ENCODE measurements around the gene NCKAP5.

The NCKAP5 gene

DNA sequence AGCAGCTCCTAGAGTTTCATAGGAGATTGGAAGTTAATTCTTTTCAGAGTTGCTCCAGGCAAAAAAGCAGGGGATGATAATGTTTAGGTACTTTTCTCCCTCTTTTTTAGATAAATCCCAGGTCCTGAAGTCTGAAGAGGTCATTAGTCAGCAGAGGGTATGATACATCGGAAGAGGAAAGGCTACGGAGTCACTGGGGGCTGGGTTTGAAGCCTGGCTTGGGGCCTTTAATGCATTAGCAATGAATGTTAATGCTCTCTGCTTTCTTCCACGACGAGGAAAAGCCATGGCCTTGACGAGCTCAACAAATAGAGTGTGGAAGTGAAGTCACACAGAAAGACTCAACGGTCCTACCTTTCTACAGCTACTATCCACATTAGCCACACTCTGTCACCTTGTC, 235.1 kb downstream of the NCKAP5 start:
- peak; percentile 10 for DNase-seq (ENCODE audit: low spot score)

DNA sequence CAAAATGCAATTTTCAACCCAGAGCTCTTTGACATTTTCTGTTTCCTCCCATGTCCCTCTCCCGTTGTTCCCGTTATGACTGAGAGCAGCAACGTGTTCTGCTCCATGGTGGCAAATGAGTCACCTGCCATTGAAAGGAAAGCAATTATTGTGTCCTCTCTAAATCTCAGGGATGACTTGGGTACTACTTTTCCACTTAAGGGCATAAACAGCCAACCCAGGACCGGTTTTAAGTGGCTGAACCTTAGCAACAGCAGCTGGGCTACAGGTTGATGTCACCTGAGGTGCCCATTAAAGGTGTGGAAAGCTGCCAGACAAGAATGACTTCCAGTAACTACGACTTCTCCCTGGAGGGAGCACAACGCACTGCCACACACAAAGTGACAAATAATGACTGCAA, 236.8 kb downstream of the NCKAP5 start:
- no peak for DNase-seq (ENCODE audit: low spot score)

DNA sequence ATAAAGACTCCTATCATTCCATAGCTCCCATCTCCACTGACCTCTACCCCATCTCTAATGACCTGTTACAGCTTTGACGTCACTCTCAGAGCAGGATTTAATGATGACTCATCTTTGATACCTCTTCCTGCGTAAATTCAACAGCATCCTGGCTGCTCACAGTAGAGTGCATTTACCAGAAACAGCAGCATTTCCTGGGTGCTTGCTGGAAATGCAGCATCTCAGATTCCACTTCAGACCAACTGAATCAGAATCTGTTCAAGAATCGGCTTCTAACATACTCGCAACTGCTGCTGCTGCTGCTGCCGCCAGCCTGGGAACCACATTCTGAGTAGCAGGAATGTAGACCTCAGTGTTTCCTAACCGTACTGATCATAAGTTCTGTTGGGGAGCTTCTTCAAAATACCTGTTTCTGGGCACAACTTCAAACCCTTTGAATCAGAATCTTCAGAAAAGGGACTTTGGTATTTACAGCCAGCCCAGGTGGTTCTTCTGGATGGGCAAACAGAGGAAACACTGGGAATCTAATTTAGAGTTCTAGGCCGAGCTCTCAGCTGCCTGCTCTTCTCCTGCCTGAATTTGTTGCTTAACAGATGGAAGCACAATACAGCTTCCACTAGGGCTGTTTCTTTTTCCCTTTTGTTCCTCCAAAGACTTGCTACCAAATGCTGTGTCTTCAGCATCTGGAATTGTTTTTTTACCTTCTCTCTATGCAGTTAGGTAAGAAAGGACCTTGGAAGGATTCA, 241.4 kb downstream of the NCKAP5 start:
- peak; percentile 13 for DNase-seq (ENCODE audit: low spot score)

DNA sequence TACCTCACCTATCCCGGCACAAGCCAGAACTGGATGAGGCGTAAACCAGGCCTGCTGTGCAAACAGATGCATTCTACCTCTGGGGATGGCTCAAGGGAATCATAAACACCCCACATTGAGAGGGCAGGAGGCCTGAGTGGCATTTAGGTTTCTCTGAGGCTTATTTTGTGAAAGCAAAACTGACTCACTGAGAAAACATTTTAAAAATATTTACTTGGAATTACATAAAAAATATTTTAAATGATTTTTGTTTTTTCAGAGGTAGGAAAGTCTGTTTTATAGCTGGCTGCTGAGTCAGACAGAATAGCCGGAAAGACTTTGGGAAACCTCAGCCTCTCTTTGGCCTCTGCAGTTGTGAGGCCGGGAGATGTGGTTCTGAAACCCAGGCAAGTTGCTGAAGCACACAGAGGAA, 244.1 kb downstream of the NCKAP5 start:
- DNase-seq (ENCODE audit: low spot score) = peak; percentile 86

DNA sequence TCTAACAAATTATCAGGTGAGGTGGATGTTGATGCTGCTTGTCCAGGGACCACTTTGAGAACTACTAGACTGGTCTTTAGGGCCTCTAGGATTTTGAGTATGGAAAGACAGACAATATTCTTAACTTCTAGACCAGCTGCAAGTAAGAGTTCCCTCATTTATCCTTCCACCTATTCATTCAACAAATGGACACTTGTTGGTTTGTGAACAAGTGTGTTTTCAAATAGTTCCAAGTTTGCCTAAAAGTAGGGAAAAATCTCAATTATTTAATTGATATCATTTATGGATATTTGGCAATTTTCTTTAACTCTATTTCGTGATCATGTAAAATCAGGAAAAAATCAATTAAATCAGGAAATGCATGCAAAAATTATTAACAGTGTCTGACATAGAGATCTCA, 245.4 kb downstream of the NCKAP5 start:
- no peak for DNase-seq (ENCODE audit: low spot score)

DNA sequence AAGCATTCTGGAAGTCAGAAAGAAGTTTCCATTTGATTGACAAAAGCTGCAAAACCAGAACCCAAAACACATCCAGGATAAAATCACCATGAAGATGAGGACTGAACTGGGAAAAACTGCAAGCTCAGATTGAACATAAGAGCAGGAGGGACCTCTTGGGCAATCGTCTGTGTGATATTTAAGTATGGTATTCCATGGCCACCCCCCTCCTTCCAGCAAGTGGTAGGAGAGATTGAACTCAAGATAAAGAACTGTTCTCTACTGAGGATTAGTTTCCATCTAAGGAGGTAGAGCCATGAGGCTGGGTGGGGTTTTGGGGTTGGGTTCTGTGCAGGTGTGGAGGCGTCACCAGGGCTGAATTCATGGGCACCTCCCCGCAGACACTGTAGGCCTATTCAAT, 251.1 kb downstream of the NCKAP5 start:
- DNase-seq (ENCODE audit: low spot score) = no peak

DNA sequence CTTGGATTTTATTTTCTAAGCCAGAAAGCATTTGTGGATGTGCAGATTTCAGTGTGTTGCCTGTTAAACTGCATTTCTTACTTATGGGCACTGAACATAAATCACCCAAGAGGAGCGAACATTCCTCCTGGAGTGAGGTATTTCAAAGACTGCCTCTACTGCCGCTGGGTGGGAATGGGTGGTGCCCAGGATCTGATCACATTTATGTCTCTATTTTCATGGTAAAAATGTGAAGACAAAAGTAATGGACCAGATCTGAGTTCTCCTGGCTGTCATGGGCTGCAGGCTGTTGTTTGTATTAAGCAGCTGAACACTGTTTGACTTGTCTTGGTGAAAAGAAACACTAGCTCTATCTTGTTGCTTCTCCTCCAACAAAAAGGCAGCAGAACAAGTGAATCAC, 251.7 kb downstream of the NCKAP5 start:
- no peak for DNase-seq (ENCODE audit: low spot score)

DNA sequence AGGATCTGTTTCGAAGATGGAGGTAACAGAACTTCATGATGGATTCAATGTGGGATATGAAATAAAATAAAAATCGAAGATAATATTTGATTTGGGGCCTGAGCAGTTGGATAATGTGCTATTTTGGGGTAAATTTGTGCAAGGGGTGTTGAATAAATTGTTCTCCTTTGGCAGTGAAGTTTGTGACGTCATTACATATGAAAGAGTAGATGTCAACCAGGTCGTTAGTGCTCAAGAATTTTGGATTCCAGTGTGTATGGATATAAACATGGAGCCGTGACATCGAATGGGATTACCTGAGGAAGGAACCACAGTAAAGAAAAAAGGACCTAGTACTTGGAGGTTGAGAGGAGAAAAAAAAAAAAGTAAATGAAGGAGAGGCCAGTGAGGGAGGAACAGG, 253.0 kb downstream of the NCKAP5 start:
- DNase-seq (ENCODE audit: low spot score) = no peak

DNA sequence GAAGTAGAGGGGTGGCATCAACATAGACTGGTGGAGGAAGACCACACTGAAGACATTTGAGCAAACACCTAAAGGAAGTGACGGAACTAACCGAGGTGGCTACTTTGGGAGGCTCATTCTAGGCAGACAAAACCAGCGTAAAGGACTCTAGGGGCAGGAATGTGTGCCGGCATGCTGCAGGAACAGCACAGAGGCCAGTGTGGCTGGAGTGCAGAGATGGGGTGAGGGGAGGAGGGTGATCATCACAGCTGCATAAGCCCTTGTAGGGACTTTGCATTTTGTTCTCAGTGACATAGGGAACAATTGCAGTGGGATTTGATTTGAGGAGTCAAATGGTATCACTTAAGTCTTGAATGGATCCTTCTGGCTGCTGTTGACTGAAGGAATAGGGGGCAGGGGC, 253.5 kb downstream of the NCKAP5 start:
- no peak for DNase-seq (ENCODE audit: low spot score)

DNA sequence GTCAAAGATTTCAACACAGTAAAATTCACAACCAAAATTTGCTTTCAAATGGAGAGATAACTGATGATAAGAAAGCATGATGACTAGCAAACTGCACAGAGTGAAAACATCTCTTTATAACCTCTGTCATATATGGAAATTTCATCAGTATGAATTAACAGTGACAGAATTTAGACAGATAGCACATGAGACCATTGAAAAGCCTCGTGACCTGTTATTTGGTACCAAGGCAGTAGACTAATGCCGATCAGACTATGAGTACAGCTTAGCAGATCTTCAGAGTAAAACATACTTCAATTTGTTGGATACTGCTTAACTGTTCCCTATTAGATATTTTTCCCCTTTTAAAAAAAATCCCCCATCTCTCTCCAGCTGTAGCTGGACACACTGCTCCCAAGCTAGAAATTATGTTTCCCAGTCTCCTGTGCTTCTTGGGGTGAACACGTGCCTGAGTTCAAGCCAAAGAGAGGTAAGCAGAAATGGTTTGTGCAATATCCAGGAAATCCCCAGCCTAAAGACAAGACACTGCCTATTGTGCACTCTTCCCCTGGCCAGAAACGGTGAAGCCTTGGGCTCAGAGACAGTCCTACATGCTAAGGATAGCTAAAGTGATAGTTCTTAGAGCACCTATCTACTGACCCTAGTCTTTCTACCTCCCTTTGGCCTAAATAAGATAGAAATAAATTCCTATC, 256.1 kb downstream of the NCKAP5 start:
- DNase-seq (ENCODE audit: low spot score) = no peak

DNA sequence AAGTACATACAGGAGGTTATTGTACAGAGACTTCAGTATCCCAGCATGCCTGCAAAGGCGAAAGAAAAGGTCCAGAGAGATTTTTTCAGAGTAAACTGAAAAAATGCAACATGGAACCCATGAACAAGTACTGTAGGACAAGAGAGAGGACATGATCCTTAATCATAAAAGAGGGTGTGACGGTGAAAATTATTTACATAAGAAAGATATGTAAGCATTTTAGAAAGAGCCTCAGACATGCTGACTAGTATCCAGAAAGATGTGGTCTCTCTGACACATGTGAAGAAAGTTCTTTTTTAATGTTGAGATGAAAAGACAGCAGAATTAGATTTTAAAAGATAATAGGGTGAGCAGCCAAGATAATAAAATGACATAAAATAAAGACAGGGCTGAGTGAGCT, 262.0 kb downstream of the NCKAP5 start:
- no peak for DNase-seq (ENCODE audit: low spot score)

DNA sequence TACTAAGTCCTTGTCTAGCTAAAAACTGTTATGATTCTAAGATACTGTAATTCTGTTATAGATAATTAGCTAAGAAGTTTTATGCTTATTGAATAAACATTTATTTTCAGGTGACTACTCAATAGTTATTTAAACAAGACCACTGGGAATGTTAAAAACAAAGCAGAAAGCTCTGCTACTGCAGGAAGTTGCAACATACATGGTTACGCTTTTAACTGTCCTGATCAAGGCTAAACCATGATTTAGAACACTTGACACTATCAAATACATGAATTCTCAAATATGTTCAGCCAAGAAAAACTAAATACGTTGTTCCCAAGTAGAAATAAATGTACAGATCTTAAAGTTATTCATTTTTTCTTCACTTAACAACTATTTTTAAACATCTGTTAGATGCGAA, 263.9 kb downstream of the NCKAP5 start:
- DNase-seq (ENCODE audit: low spot score) = no peak

DNA sequence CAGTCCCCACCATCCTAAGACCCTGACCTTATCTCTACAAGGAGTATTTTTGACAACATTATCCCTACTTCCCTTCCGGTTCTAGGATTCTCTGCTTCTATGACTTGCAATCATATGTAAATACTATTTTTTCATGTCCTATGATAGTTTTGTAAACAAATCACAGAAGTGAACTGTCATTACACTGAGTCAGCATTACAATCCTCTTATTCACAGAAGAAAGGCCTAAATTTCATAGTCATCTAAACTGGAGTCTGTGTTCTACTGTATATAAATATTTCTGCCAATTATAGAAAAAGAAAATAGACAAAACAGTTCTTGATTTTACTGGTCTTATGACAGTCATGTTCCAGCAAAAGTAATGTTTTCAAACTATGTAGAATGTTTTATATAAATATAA, 265.1 kb downstream of the NCKAP5 start:
- peak; percentile 45 for DNase-seq (ENCODE audit: low spot score)

DNA sequence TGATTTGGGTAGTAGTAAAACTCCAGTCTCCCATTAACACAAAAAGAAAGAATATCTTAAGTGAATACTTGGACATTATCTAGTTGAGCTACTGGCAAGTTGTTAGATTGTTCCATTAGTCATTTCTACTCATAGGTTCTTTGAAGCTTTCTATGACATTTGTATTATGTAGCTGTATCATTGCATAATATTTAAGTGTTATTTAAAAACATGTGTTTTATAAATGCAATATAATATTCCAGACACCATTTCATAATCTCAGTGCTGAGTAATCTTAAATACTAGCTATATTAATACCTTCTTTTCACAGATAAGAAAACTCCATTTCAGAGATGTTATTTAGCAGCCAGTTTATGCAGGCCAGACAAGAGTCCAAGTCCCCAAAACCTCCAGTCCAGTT, 271.9 kb downstream of the NCKAP5 start:
- no peak for DNase-seq (ENCODE audit: low spot score)

DNA sequence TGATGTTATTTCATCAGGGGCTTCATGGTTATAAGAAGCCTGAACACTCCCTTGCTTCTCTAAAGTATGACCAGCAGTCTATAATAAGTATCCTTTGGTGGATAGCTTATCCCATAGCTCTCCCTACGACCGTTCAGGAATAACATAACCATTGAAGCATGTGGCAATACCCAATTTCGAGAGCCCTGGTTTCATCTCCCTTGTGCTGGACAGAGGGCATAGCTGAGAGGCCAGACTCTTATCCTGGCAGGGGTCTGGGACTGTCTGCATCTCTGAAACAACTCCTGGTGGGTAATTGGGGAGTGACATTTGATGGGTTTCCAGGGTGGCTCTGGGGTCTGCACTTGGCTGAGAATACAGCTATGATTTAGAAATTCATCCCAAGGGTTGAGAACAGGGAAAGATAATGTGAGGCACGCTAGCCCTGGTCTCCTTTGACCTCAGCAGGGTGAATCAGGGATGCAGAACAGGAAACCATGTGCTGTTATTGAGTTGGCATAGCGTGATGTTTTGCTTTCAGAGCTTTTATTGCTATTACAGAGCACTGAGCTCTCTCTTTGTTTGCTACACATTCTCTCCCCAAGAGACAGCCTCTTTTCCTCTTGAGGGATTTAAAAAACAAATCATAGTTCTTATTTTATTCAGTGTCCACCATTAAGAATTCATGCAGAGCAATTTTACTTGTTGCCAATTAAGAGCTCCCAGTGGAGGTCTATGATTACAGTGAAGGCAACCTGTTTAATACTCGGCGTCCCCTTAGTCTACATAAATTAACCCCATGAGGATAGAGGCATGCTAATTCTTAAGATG, 274.5 kb downstream of the NCKAP5 start:
- DNase-seq (ENCODE audit: low spot score) = peak; percentile 47

DNA sequence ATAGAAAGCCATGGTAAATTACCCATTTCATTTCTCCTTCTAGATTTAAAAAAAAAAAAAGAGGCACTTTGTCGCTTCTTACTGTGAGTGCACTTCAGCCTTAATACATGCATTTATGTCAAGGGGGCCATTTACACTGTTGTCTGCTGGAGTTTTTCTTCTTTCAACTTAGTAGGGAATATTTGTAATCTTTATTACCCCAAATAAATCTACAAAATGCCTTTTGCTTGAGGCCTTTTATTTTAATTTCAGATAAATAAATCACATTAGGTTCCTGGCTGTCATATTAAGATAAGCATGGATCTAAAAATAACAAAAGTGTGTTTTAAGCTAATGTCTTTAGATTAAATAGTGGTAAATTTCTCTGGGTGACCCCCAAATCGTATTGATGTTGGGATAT, 276.0 kb downstream of the NCKAP5 start:
- no peak for DNase-seq (ENCODE audit: low spot score)

DNA sequence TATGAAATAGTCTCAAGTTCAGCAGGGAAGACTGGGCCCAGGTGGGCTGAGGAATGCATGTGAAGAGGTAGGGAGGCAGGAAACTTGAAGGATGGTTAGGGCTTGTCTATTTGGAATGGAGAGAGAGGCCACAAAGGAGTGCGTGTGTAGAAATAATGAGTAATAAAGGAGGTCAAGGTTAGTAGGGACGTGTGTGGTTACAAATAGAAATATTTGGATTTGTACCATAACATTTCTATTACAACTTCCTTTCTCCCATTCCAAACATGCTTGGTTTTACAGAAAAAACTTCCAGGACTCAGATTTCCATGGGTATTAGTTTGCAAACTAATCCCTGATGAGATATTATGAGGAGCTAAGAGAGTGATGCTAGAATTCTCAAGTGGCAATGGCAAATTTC, 280.6 kb downstream of the NCKAP5 start:
- peak; percentile 44 for DNase-seq (ENCODE audit: low spot score)

DNA sequence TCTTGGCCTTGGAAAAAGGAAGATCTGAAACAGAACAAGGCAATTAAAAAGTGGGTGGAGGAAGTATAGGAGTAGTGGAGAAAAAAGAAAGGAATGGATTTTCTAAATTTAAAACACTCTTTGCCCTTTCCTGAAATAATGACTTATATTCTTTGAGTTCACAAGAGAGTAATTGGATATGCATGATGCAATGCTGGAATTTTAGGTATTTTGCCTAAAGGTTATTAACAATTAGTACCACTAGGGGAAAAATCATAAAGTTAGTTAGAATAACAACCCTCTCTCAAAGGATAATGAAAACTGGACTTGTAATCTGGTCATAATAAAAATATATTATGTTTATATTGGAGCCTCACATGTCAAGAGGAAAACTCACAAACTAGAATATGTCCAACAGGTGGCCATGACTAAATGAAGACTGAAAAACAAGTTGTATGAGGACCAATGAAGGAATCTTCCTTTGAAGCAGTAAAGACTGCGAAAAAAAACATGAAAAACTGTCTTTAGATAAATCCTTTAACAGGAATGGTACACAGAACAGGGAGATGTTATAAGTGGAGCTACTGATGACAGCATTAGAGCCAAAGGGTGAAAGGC, 281.8 kb downstream of the NCKAP5 start:
- peak; percentile 7 for DNase-seq (ENCODE audit: low spot score)

DNA sequence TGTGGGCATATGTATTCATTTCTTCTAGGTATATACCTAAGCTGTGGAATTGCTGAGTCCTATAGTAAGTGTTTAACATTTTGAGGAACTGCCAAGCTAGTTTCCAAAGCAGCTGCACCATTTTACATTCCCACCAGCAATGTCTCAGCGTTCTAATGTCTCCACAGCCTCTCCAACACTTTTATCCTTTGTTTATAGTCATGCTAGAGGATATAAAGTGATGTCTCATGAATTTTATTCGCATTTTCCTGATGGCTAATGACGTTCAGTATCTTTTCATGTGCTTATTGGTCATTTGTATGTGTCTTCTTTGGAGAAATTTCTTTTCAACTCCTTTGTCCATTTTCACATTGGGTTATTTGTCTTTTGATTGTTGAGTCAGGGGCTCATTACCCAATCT, 295.2 kb downstream of the NCKAP5 start:
- DNase-seq (ENCODE audit: low spot score) = no peak

DNA sequence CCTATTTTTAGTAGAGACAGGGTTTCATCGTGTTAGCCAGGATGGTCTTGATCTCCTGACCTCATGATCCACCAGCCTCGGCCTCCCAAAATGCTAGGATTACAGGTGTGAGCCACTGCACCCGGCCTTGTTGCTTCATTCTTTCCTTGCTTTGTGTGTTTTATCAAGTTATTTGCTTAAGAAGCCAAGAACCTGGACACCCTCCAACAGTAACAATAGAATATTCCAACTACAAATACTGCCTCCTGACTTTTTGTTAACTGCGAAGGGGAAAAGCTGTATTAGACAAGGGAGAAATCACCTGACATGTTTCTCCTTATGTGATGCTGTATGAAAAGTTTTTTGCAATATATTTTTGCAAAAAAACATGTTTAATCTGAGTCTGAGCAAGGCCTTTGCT, 297.2 kb downstream of the NCKAP5 start:
- no peak for DNase-seq (ENCODE audit: low spot score)

DNA sequence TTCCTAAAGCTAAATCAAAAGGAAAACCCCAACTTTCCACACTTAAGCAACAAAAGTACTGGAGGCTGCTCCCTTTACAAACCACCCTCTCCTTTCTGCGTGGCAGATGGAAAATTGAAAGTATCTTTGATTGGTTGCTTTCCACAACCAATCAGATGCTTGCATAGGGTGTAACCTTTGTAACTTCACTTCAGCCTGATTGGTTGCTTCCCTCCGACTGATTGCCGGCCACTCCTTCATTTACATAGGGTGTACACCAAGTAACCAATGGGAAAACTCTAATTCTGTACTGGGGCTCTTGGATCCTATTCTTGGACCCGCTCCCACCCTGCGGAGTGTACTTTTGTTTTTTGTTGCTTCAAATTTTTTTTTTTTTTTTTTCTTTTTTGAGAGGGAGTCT, 297.7 kb downstream of the NCKAP5 start:
- no peak for DNase-seq (ENCODE audit: low spot score)

DNA sequence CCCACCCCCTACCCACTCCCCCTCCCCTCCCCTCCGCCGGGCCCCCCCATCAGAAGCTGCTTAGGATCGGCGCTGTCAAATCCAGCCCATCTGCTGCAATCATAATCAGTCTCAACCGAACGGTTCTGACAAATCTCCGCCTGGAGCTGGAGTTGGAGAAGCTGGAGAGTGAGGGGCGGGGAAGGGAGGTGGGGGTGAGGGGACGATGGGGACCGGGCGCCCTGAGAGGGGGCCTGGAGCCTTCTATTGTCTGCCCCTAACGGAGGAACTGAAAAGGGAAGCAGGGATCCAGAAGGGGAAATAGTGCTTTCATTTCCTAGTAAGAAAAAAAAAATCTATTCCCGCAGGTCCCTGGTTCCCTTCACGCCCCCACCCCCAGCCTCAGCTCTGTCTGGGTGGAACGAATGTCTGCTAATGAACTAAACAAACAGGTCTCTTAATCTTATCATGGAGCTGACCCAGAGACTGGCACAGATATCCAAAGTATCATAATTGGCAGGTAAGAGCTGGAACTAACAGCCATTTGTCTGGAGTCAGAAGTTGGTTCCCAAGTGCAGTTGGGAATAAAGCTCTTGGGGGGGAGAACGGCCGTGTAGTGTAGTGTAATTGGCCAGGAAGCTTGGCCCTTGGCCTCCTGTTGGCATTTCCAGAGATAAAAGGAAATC, 301.2 kb downstream of the NCKAP5 start:
- DNase-seq (ENCODE audit: low spot score) = no peak
